HepG2 (cell line): Measurements from ENCODE around the gene MAST1. TPM values are rescaled to one million over a fixed set of nuclear protein-coding genes. Genes with fewer than 3 reads are reported as not detected.
A peak's percentile ranks its signal among the peaks of the same experiment; 100 is the strongest.

ENCODE experiments used
- ATAC-seq: fragments of 200-7000 bp; cut with Tn5 transposase; 3 replicates; pipeline ENCODE4 v1.9.1; 2020; ENCODE audit warnings: mild to moderate bottlenecking, moderate library complexity
- BruUV-seq: library from RNA; stranded (reverse); fragments of 400-500 nt; replicated peaks from 2 replicates; lab custom pipeline; 2021; lab: Mats Ljungman, UMichigan
- CTCF ChIA-PET: fragments of 300-600 bp; formaldehyde crosslinking; extraction: SDS; loops from one replicate; lab custom pipeline; 2021; ENCODE audit warnings: low total read pairs, inconsistent platforms, low intra/inter-chr PET ratio; lab: Yijun Ruan, JAX
- POLR2A ChIA-PET: fragments of 350-600 bp; sonication (Branson Sonifier 250); formaldehyde crosslinking; loops from one replicate; lab custom pipeline; 2020; ENCODE audit warnings: antibody characterized with exemption, inconsistent platforms; lab: Yijun Ruan, JAX
- DNase-seq: peaks from one replicate; pipeline ENCODE4 v3.0.0-alpha.2; 2015; ENCODE audit warnings: low spot score
- FAIRE-seq: peaks from 3 replicates; lab custom pipeline; 2011; peaks lifted over from hg19 to GRCh38; lab: Jason Lieb, UNC
- H2AFZ ChIP-seq: one replicate; pipeline ENCODE4 v1.6.1; 2011; ENCODE audit warnings: low read length, inconsistent platforms
- H3K27ac ChIP-seq: fragments of 300-600 bp; 3 replicates; pipeline ENCODE4 v1.8.0; 2011; ENCODE audit warnings: mixed run types, mild to moderate bottlenecking, mixed read lengths, low read length, inconsistent platforms; ENCODE audit not compliant: insufficient read depth; ENCODE audit errors: extremely low read length
- H3K27me3 ChIP-seq, 2 experiments: fragments of 200-600 bp in 1 of 2; 2 replicates in 1 of 2; 3 replicates in 1 of 2; pipeline versions ENCODE4 v1.6.0 to v1.8.0; 2011; ENCODE audit warnings: low read length in 2 of 2, mild to moderate bottlenecking in 2 of 2, moderate library complexity in 2 of 2, inconsistent platforms in 1 of 2; ENCODE audit not compliant: insufficient read depth in 2 of 2, control insufficient read depth in 1 of 2
- H3K36me3 ChIP-seq, 2 experiments: fragments of 200-600 bp in 1 of 2; replicated peaks in 1 of 2; 2 replicates in 1 of 2; 3 replicates in 1 of 2; pipeline versions ENCODE4 v1.5.1 to v1.8.0; 2011; ENCODE audit warnings: low read length in 2 of 2, inconsistent platforms in 1 of 2; ENCODE audit not compliant: insufficient read depth in 2 of 2, control insufficient read depth in 1 of 2
- H3K4me1 ChIP-seq: 2 replicates; pipeline ENCODE4 v1.5.1; 2012; ENCODE audit warnings: low read length, inconsistent platforms; ENCODE audit not compliant: insufficient read depth
- H3K4me2 ChIP-seq: 2 replicates; pipeline ENCODE4 v1.6.0; 2011; ENCODE audit warnings: low read depth, low read length, inconsistent platforms
- H3K4me3 ChIP-seq, 3 experiments: fragments of 200-600 bp in 1 of 3; sonication (generic), shearing (Covaris generic) in 1 of 3; replicated peaks in 1 of 3; 2 replicates each; pipeline ENCODE4 v1.5.1; 2011 to 2016; ENCODE audit warnings: low read length in 3 of 3, inconsistent platforms in 2 of 3, low read depth in 2 of 3, mild to moderate bottlenecking in 2 of 3, control low read depth in 1 of 3, mixed read lengths in 1 of 3; ENCODE audit not compliant: insufficient read depth in 1 of 3
- H3K79me2 ChIP-seq: one replicate; pipeline ENCODE4 v1.6.1; 2011; ENCODE audit warnings: low read length, inconsistent platforms; ENCODE audit not compliant: insufficient read depth
- H3K9ac ChIP-seq: 2 replicates; pipeline ENCODE4 v1.6.0; 2011; ENCODE audit warnings: mild to moderate bottlenecking, low read depth, low read length, inconsistent platforms; ENCODE audit not compliant: insufficient read depth
- H3K9me3 ChIP-seq: 2 replicates; pipeline ENCODE4 v1.5.1; 2012; ENCODE audit warnings: mild to moderate bottlenecking, low read length
- H4K20me1 ChIP-seq: 2 replicates; pipeline ENCODE4 v1.6.0; 2011; ENCODE audit warnings: inconsistent platforms, mild to moderate bottlenecking, low read length, moderate library complexity; ENCODE audit not compliant: insufficient read depth
- BRF2 ChIP-seq: sonication (generic); formaldehyde crosslinking; IDR thresholded peaks from 2 replicates; pipeline ENCODE4 v1.8.1; 2022; ENCODE audit warnings: mild to moderate bottlenecking, missing genetic modification reagents
- ELK4 ChIP-seq: sonication (generic); formaldehyde crosslinking; IDR thresholded peaks from 2 replicates; pipeline ENCODE4 v1.9.0; 2021; ENCODE audit warnings: missing genetic modification reagents, borderline replicate concordance
- HNF4A ChIP-seq: sonication (generic); formaldehyde crosslinking; IDR thresholded peaks from 2 replicates; pipeline ENCODE4 v1.4.0; 2020; ENCODE audit warnings: missing genetic modification reagents
- HOMEZ ChIP-seq: IDR thresholded peaks from 2 replicates; pipeline ENCODE4 v1.6.1; 2016; ENCODE audit warnings: low read depth
- KDM5B ChIP-seq: sonication (generic); formaldehyde crosslinking; IDR thresholded peaks from 2 replicates; pipeline ENCODE4 v1.4.0; 2020; ENCODE audit warnings: missing genetic modification reagents, mild to moderate bottlenecking, borderline replicate concordance
- MYC ChIP-seq: sonication (generic); formaldehyde crosslinking; IDR thresholded peaks from 2 replicates; pipeline ENCODE4 v1.9.0; 2021; ENCODE audit warnings: missing genetic modification reagents, borderline replicate concordance
- NAIF1 ChIP-seq: sonication (generic); formaldehyde crosslinking; IDR thresholded peaks from 2 replicates; pipeline ENCODE4 v1.5.0; 2020; ENCODE audit warnings: mild to moderate bottlenecking, missing genetic modification reagents, borderline replicate concordance
- PATZ1 ChIP-seq: sonication (generic); formaldehyde crosslinking; IDR thresholded peaks from 2 replicates; pipeline ENCODE4 v1.4.0; 2020; ENCODE audit warnings: missing genetic modification reagents
- RAD51 ChIP-seq: fragments of 450-650 bp; IDR thresholded peaks from 2 replicates; pipeline ENCODE4 v1.6.1; 2016; ENCODE audit warnings: borderline replicate concordance
- RBAK ChIP-seq: sonication (generic); formaldehyde crosslinking; IDR thresholded peaks from 2 replicates; pipeline ENCODE4 v1.5.1; 2020; ENCODE audit warnings: mild to moderate bottlenecking, missing genetic modification reagents
- SMAD1 ChIP-seq: sonication (generic); formaldehyde crosslinking; IDR thresholded peaks from 2 replicates; pipeline ENCODE4 v1.4.0; 2020; ENCODE audit warnings: missing genetic modification reagents, low read depth, mild to moderate bottlenecking, borderline replicate concordance
- ZFP36 ChIP-seq: fragments of 150-350 bp; IDR thresholded peaks from 2 replicates; pipeline ENCODE4 v1.6.1; 2018; ENCODE audit warnings: borderline replicate concordance, low read length, low read depth; ENCODE audit not compliant: partially characterized antibody
- ZNF354B ChIP-seq: sonication (generic); formaldehyde crosslinking; IDR thresholded peaks from 2 replicates; pipeline ENCODE4 v1.8.0; 2022; ENCODE audit warnings: mild to moderate bottlenecking, missing genetic modification reagents
- ZNF431 ChIP-seq: sonication (generic); formaldehyde crosslinking; IDR thresholded peaks from 2 replicates; pipeline ENCODE4 v1.9.0; 2022; ENCODE audit warnings: missing genetic modification reagents, low read depth, mild to moderate bottlenecking, borderline replicate concordance
- ZNF441 ChIP-seq: sonication (generic); formaldehyde crosslinking; IDR thresholded peaks from 2 replicates; pipeline ENCODE4 v1.7.0; 2021; ENCODE audit warnings: missing genetic modification reagents, borderline replicate concordance
- ZNF547 ChIP-seq: sonication (generic); formaldehyde crosslinking; IDR thresholded peaks from 2 replicates; pipeline ENCODE4 v1.5.1; 2020; ENCODE audit warnings: mild to moderate bottlenecking, missing genetic modification reagents
- ZNF761 ChIP-seq: sonication (generic); formaldehyde crosslinking; conservative IDR thresholded peaks from 2 replicates; pipeline ENCODE4 v1.4.0; 2020; ENCODE audit warnings: mild to moderate bottlenecking, missing genetic modification reagents
- WGBS: methylation state at CpG from one replicate; pipeline ENCODE4 v1.1.6; 2017; ENCODE audit warnings: low lambda C conversion rate; 5-methylcytosine and 5-hydroxymethylcytosine counted together
- in situ Hi-C: cut with HindIII; loops from 2 replicates; pipeline ENCODE4 v1.10.0; 2017; ENCODE audit warnings: low pct_unique_long_range_greater_than_20kb; ENCODE audit not compliant: extremely low pct_ligation_motif_present
- intact Hi-C: fragments of 100-400 bp; cut with micrococcal nuclease; formaldehyde crosslinking; loops from one replicate; pipeline ENCODE4 v1.10.0; 2022; ENCODE audit not compliant: unreplicated experiment
- polyA plus RNA-seq, 8 experiments: library from polyadenylated mRNA; depleted of rRNA in 3 of 8; stranded (reverse) in 7 of 8; unstranded in 1 of 8; fragments of >200 nt; fragmentation: Illumina TruSeq in 4 of 8; extraction: Trizol in 4 of 8; gene quantifications; 2 replicates each; pipeline versions ENCODE4 v1.2.1 to v1.2.3, GENCODE V29; 2011 to 2016; ENCODE audit warnings: low read depth in 4 of 8, missing spikeins in 1 of 8, mixed read lengths in 1 of 8; ENCODE audit not compliant: insufficient read depth in 1 of 8
- total RNA-seq, 5 experiments: library from RNA; depleted of rRNA; stranded (reverse); fragments of >200 nt; fragmentation: Illumina TruSeq; extraction: Trizol; gene quantifications; 2 replicates each; pipeline ENCODE4 v1.2.3, GENCODE V29; 2016; ENCODE audit warnings: low read depth in 1 of 5

Gene MAST1
- total and polyA plus RNA-seq, 2 of the 13 experiments (the other 11 are each of a cell fraction or from before 2014, with no cell fraction given): 0.73 to 4.7 TPM

DNA sequence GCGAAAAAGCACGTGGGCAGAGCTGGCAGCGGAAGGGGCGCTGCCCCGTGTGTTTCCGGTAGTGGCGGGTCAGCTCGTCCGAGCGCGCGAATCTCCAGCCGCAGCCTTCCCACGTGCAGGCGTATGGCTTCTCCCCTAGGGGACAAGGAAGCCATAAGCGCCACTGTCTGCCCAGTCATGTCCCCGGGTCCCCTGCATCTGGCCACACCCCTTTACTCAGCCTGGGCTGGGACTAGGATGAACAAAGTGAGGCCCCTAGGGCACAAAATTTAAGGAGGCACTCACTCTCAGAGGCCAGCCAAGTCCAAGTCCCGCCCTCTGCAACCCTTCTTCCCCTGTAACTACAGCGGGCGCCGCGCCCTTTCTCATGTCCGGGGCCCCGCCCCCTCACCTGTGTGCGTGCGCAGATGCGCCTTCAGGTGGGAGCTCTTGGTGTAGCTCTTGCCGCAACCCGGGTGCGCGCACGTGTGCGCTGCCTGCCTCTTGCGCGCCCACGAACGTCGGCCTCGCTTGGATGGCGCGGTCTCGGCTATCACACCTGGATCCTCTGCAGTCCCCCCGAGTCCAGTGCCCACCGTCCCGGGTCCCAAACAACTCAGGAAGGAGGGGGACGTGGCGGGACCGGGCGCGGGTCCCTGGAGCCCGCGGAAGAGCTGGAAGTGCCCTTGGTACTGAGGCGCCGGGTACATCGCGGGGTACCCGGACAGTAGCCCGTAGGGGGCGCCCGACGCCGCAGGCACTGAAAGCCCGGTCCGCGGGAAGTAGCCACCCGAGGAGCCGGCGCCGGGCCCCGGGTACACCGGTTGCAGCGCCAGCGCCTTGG is 46.8 kb downstream of the MAST1 start:
- H3K4me1 ChIP-seq: peaks cover 36% of the 10 kb centered on the region
- peak overlapping the region; percentile 80 for H3K4me2 ChIP-seq
- no peaks in the 10 kb centered on the region for H3K79me2 ChIP-seq
- in situ Hi-C loops: no loop called here
- intact Hi-C loops: loop anchor here (1.0 kb wide), 1 partner anchor 80 kb away; no protein-coding TSS in a partner anchor
- POLR2A ChIA-PET: interaction anchor here (0.6 to 1.4 kb wide), 7 partner anchors 12 to 444 kb away, joined by 3 to 6 read pairs (median 3); no protein-coding TSS in a partner anchor
- FAIRE-seq (no peak), ATAC-seq (peak; percentile 76), DNase-seq (peak; percentile 29)
- no peak overlapping the region for H2AFZ ChIP-seq
- peaks cover 13% of the 10 kb centered on the region for H3K9me3 ChIP-seq
- CTCF ChIA-PET: interaction anchor here (1.9 kb wide), 1 partner anchor 80 kb away, joined by 10 read pairs; no protein-coding TSS in a partner anchor
- no TSS peak for BruUV-seq
- H4K20me1 ChIP-seq: no peaks in the 10 kb centered on the region
- H3K27ac ChIP-seq: no peak overlapping the region
- 92% methylated on average over 15 of the region's 73 CpGs for WGBS
- H3K36me3 ChIP-seq: no peaks in the 10 kb centered on the region
- peaks cover 0 to 18% of the 10 kb centered on the region in 2 experiments; a peak in 3 of 5 replicates for H3K27me3 ChIP-seq
- H3K9ac ChIP-seq: peak overlapping the region; percentile 22; the same call in 1 of the 2 replicates
- peak overlapping the region; percentile 48 to 69 (median 59) for H3K4me3 ChIP-seq
- peak; percentile 50; the same call in 1 of the 2 replicates for TF ChIP-seq KDM5B (CRISPR knock-in tag)
- TF ChIP-seq BRF2 (CRISPR knock-in tag): 0 out of 2 replicates have a peak, but pooled peaks have one; percentile 23
- no peak for TF ChIP-seq ZNF354B
- TF ChIP-seq NAIF1 (CRISPR knock-in tag): no peak
- no peak for TF ChIP-seq PATZ1
- TF ChIP-seq HOMEZ (CRISPR knock-in tag): no peak
- TF ChIP-seq ELK4 (CRISPR knock-in tag): no peak
- no peak for TF ChIP-seq ZNF431
- TF ChIP-seq RAD51: no peak
- no peak for TF ChIP-seq ZFP36
- no peak for TF ChIP-seq ZNF761
- no peak for TF ChIP-seq HNF4A (CRISPR knock-in tag)
- TF ChIP-seq ZNF441 (CRISPR knock-in tag): no peak
- peak; percentile 50; the same call in 1 of the 2 replicates for TF ChIP-seq MYC (CRISPR knock-in tag)
- TF ChIP-seq SMAD1 (CRISPR knock-in tag): no peak
- TF ChIP-seq ZNF547 (CRISPR knock-in tag): no peak
- no peak for TF ChIP-seq RBAK (CRISPR knock-in tag)
